Measurements from ENCODE around the gene PPP1R12B. TPM values are rescaled to one million over a fixed set of nuclear protein-coding genes. Genes with fewer than 3 reads are reported as not detected.

The PPP1R12B gene
- total RNA-seq, 1 donor from 2014 or later = 21.8 TPM

GRCh38 chr1:202597090-202597761 lies 248.7 kb downstream of the PPP1R12B start:
- H3K27ac ChIP-seq = no peak overlapping the region
- peaks cover 2% of the 10 kb centered on the region for H3K36me3 Mint-ChIP-seq
- H3K36me3 ChIP-seq = no peaks in the 10 kb centered on the region
- H3K4me1 Mint-ChIP-seq = no peaks in the 10 kb centered on the region
- H3K79me2 ChIP-seq (ENCODE audit: low read depth) = no peaks in the 10 kb centered on the region
- H2AFZ ChIP-seq (replicated peaks) = no peak overlapping the region
- H3K4me1 ChIP-seq = no peaks in the 10 kb centered on the region
- DNase-seq (ENCODE audit: low spot score) = no peak
- H3K4me3 Mint-ChIP-seq = no peak overlapping the region
- no peaks in the 10 kb centered on the region for H3F3A ChIP-seq (ENCODE audit: low read depth)
- no peak overlapping the region for H3K27ac Mint-ChIP-seq
- TF ChIP-seq EZH2phosphoT487 (IDR thresholded peaks at IDR 0.05) = no peak
- no peak for TF ChIP-seq CTCF (IDR thresholded peaks at IDR 0.05)
- TF ChIP-seq EZH2 (IDR thresholded peaks at IDR 0.05) = no peak
- no peak overlapping the region for H3K4me2 ChIP-seq
- no peak overlapping the region for H3K9ac ChIP-seq
- H3K9me3 ChIP-seq (ENCODE audit: low read depth) = no peaks in the 10 kb centered on the region
- no peaks in the 10 kb centered on the region for H3K27me3 ChIP-seq
- no peaks in the 10 kb centered on the region for H3K9me3 Mint-ChIP-seq
- no peak overlapping the region for H3K4me3 ChIP-seq
- H3K27me3 Mint-ChIP-seq (ENCODE audit: insufficient read depth, low read depth) = peaks cover 3% of the 10 kb centered on the region
- H4K20me1 ChIP-seq (ENCODE audit: low read depth) = no peaks in the 10 kb centered on the region

- H3K27me3 Mint-ChIP-seq (ENCODE audit: insufficient read depth, low read depth) = peaks cover 4% of the 10 kb centered on the region
Measured at GRCh38 chr1:202599669-202600431, 251.4 kb downstream of the PPP1R12B start.

GRCh38 chr1:202600432-202601041 lies 252.0 kb downstream of the PPP1R12B start:
- H3K27me3 Mint-ChIP-seq (ENCODE audit: insufficient read depth, low read depth) = peaks cover 4% of the 10 kb centered on the region

More at GRCh38 chr1:202599669-202600431, 251.4 kb downstream of the PPP1R12B start:
- peak; percentile 81 for DNase-seq (ENCODE audit: low spot score)
- Mint-ChIP-seq H3K27ac (no peak overlapping the region), H3K9me3 (no peaks in the 10 kb centered on the region), H3K4me3 (no peak overlapping the region), H3K4me1 (no peaks in the 10 kb centered on the region), H3K36me3 (peaks cover under 1% of the 10 kb centered on the region)
- no peaks in the 10 kb centered on the region for H4K20me1 ChIP-seq (ENCODE audit: low read depth)
- no peak overlapping the region for H3K9ac ChIP-seq
- no peak for TF ChIP-seq EZH2phosphoT487 (IDR thresholded peaks at IDR 0.05)
- peak; percentile 78 for TF ChIP-seq CTCF (IDR thresholded peaks at IDR 0.05)
- H3K27ac ChIP-seq = no peak overlapping the region
- no peaks in the 10 kb centered on the region for H3F3A ChIP-seq (ENCODE audit: low read depth)
- H3K9me3 ChIP-seq (ENCODE audit: low read depth) = no peaks in the 10 kb centered on the region
- H3K36me3 ChIP-seq = no peaks in the 10 kb centered on the region
- H3K4me2 ChIP-seq = no peak overlapping the region
- no peaks in the 10 kb centered on the region for H3K79me2 ChIP-seq (ENCODE audit: low read depth)
- peak overlapping the region; percentile 66 for H2AFZ ChIP-seq (replicated peaks)
- H3K4me1 ChIP-seq = no peaks in the 10 kb centered on the region
- H3K4me3 ChIP-seq = no peak overlapping the region
- no peaks in the 10 kb centered on the region for H3K27me3 ChIP-seq

More at GRCh38 chr1:202600432-202601041, 252.0 kb downstream of the PPP1R12B start:
- Histone ChIP-seq H3F3A (ENCODE audit: low read depth) (no peaks in the 10 kb centered on the region), H3K36me3 (no peaks in the 10 kb centered on the region), H3K9me3 (ENCODE audit: low read depth) (no peaks in the 10 kb centered on the region), H3K9ac (no peak overlapping the region), H4K20me1 (ENCODE audit: low read depth) (no peaks in the 10 kb centered on the region), H3K79me2 (ENCODE audit: low read depth) (no peaks in the 10 kb centered on the region), H2AFZ (replicated peaks) (no peak overlapping the region), H3K4me2 (no peak overlapping the region), H3K27ac (no peak overlapping the region), H3K4me3 (no peak overlapping the region), H3K27me3 (no peaks in the 10 kb centered on the region), H3K4me1 (no peaks in the 10 kb centered on the region)
- H3K36me3 Mint-ChIP-seq = no peaks in the 10 kb centered on the region
- H3K9me3 Mint-ChIP-seq = no peaks in the 10 kb centered on the region
- no peak for DNase-seq (ENCODE audit: low spot score)
- H3K27ac Mint-ChIP-seq = no peak overlapping the region
- H3K4me1 Mint-ChIP-seq = no peaks in the 10 kb centered on the region
- no peak overlapping the region for H3K4me3 Mint-ChIP-seq
- TF ChIP-seq EZH2phosphoT487 (IDR thresholded peaks at IDR 0.05) = no peak
- no peak for TF ChIP-seq CTCF (IDR thresholded peaks at IDR 0.05)

Measured in neural progenitor cell (in vitro differentiated cells).